HepG2 (cell line): Measurements from ENCODE around the gene RGPD5. TPM values are rescaled to one million over a fixed set of nuclear protein-coding genes. Genes with fewer than 3 reads are reported as not detected.
A peak's percentile ranks its signal among the peaks of the same experiment; 100 is the strongest.
"Not testable (repeated sequence)": the region's sequence is repeated elsewhere in the genome, so short reads cannot be mapped to it uniquely, and the experiment has no call there.

ENCODE experiments used
- ATAC-seq: fragments of 200-7000 bp; cut with Tn5 transposase; 3 replicates; pipeline ENCODE4 v1.9.1; 2020; ENCODE audit warnings: mild to moderate bottlenecking, moderate library complexity
- Bru-seq: library from RNA; stranded (reverse); fragments of 400-500 nt; gene quantifications from one replicate; lab custom pipeline; 2021; lab: Mats Ljungman, UMichigan
- BruChase-seq, 2 experiments: library from RNA; stranded (reverse); fragments of 400-500 nt; gene quantifications; one replicate each; lab custom pipeline; 2021; lab: Mats Ljungman, UMichigan
- BruUV-seq: library from RNA; stranded (reverse); fragments of 400-500 nt; replicated peaks from 2 replicates; lab custom pipeline; 2021; lab: Mats Ljungman, UMichigan
- CTCF ChIA-PET: fragments of 300-600 bp; formaldehyde crosslinking; extraction: SDS; loops from one replicate; lab custom pipeline; 2021; ENCODE audit warnings: low total read pairs, inconsistent platforms, low intra/inter-chr PET ratio; lab: Yijun Ruan, JAX
- POLR2A ChIA-PET: fragments of 350-600 bp; sonication (Branson Sonifier 250); formaldehyde crosslinking; loops from one replicate; lab custom pipeline; 2020; ENCODE audit warnings: antibody characterized with exemption, inconsistent platforms; lab: Yijun Ruan, JAX
- DNase-seq: peaks from one replicate; pipeline ENCODE4 v3.0.0-alpha.2; 2015; ENCODE audit warnings: low spot score
- FAIRE-seq: peaks from 3 replicates; lab custom pipeline; 2011; peaks lifted over from hg19 to GRCh38; lab: Jason Lieb, UNC
- H2AFZ ChIP-seq: one replicate; pipeline ENCODE4 v1.6.1; 2011; ENCODE audit warnings: low read length, inconsistent platforms
- H3K27ac ChIP-seq: fragments of 300-600 bp; 3 replicates; pipeline ENCODE4 v1.8.0; 2011; ENCODE audit warnings: mixed run types, mild to moderate bottlenecking, mixed read lengths, low read length, inconsistent platforms; ENCODE audit not compliant: insufficient read depth; ENCODE audit errors: extremely low read length
- H3K27me3 ChIP-seq, 2 experiments: fragments of 200-600 bp in 1 of 2; 2 replicates in 1 of 2; 3 replicates in 1 of 2; pipeline versions ENCODE4 v1.6.0 to v1.8.0; 2011; ENCODE audit warnings: low read length in 2 of 2, mild to moderate bottlenecking in 2 of 2, moderate library complexity in 2 of 2, inconsistent platforms in 1 of 2; ENCODE audit not compliant: insufficient read depth in 2 of 2, control insufficient read depth in 1 of 2
- H3K36me3 ChIP-seq, 2 experiments: fragments of 200-600 bp in 1 of 2; replicated peaks in 1 of 2; 2 replicates in 1 of 2; 3 replicates in 1 of 2; pipeline versions ENCODE4 v1.5.1 to v1.8.0; 2011; ENCODE audit warnings: low read length in 2 of 2, inconsistent platforms in 1 of 2; ENCODE audit not compliant: insufficient read depth in 2 of 2, control insufficient read depth in 1 of 2
- H3K4me1 ChIP-seq: 2 replicates; pipeline ENCODE4 v1.5.1; 2012; ENCODE audit warnings: low read length, inconsistent platforms; ENCODE audit not compliant: insufficient read depth
- H3K4me2 ChIP-seq: 2 replicates; pipeline ENCODE4 v1.6.0; 2011; ENCODE audit warnings: low read depth, low read length, inconsistent platforms
- H3K4me3 ChIP-seq, 3 experiments: fragments of 200-600 bp in 1 of 3; sonication (generic), shearing (Covaris generic) in 1 of 3; replicated peaks in 1 of 3; 2 replicates each; pipeline ENCODE4 v1.5.1; 2011 to 2016; ENCODE audit warnings: low read length in 3 of 3, inconsistent platforms in 2 of 3, low read depth in 2 of 3, mild to moderate bottlenecking in 2 of 3, control low read depth in 1 of 3, mixed read lengths in 1 of 3; ENCODE audit not compliant: insufficient read depth in 1 of 3
- H3K79me2 ChIP-seq: one replicate; pipeline ENCODE4 v1.6.1; 2011; ENCODE audit warnings: low read length, inconsistent platforms; ENCODE audit not compliant: insufficient read depth
- H3K9ac ChIP-seq: 2 replicates; pipeline ENCODE4 v1.6.0; 2011; ENCODE audit warnings: mild to moderate bottlenecking, low read depth, low read length, inconsistent platforms; ENCODE audit not compliant: insufficient read depth
- H3K9me3 ChIP-seq: 2 replicates; pipeline ENCODE4 v1.5.1; 2012; ENCODE audit warnings: mild to moderate bottlenecking, low read length
- H4K20me1 ChIP-seq: 2 replicates; pipeline ENCODE4 v1.6.0; 2011; ENCODE audit warnings: inconsistent platforms, mild to moderate bottlenecking, low read length, moderate library complexity; ENCODE audit not compliant: insufficient read depth
- WGBS: methylation state at CpG from one replicate; pipeline ENCODE4 v1.1.6; 2017; ENCODE audit warnings: low lambda C conversion rate; 5-methylcytosine and 5-hydroxymethylcytosine counted together
- in situ Hi-C: cut with HindIII; loops from 2 replicates; pipeline ENCODE4 v1.10.0; 2017; ENCODE audit warnings: low pct_unique_long_range_greater_than_20kb; ENCODE audit not compliant: extremely low pct_ligation_motif_present
- intact Hi-C: fragments of 100-400 bp; cut with micrococcal nuclease; formaldehyde crosslinking; loops from one replicate; pipeline ENCODE4 v1.10.0; 2022; ENCODE audit not compliant: unreplicated experiment
- long read RNA-seq, 2 experiments: library from RNA in 1 of 2; library from polyadenylated mRNA in 1 of 2; stranded (forward) in 1 of 2; unstranded in 1 of 2; transcript quantifications; one replicate each; pipeline ENCODE4 v2.0.0, GENCODE V29; 2019 to 2022
- polyA minus RNA-seq, 3 experiments: library from RNA; depleted of rRNA, polyadenylated mRNA; stranded (reverse); fragments of >200 nt; gene quantifications; 2 replicates each; pipeline ENCODE4 v1.2.3, GENCODE V29; 2011; ENCODE audit warnings: low replicate concordance in 1 of 3
- polyA plus RNA-seq, 8 experiments: library from polyadenylated mRNA; depleted of rRNA in 3 of 8; stranded (reverse) in 7 of 8; unstranded in 1 of 8; fragments of >200 nt; fragmentation: Illumina TruSeq in 4 of 8; extraction: Trizol in 4 of 8; gene quantifications; 2 replicates each; pipeline versions ENCODE4 v1.2.1 to v1.2.3, GENCODE V29; 2011 to 2016; ENCODE audit warnings: low read depth in 4 of 8, missing spikeins in 1 of 8, mixed read lengths in 1 of 8; ENCODE audit not compliant: insufficient read depth in 1 of 8
- total RNA-seq, 5 experiments: library from RNA; depleted of rRNA; stranded (reverse); fragments of >200 nt; fragmentation: Illumina TruSeq; extraction: Trizol; gene quantifications; 2 replicates each; pipeline ENCODE4 v1.2.3, GENCODE V29; 2016; ENCODE audit warnings: low read depth in 1 of 5

Gene RGPD5
- total RNA-seq (2016; rRNA removed; fragmentation: Illumina TruSeq; extraction: Trizol) = 9.4 and 16.4 TPM in 2 replicates
- total RNA-seq (2016; cell fraction: cytosol; rRNA removed; fragmentation: Illumina TruSeq; extraction: Trizol; ENCODE audit: low read depth) = 2.0 and 5.9 TPM in 2 replicates
- total RNA-seq (2016; cell fraction: insoluble cytoplasmic fraction; rRNA removed; fragmentation: Illumina TruSeq; extraction: Trizol) = 14.9 and 24.6 TPM in 2 replicates
- 1.9 and 3.4 TPM in 2 replicates for total RNA-seq (2016; cell fraction: membrane; rRNA removed; fragmentation: Illumina TruSeq; extraction: Trizol)
- 35.4 and 37.7 TPM in 2 replicates for total RNA-seq (2016; cell fraction: nucleus; rRNA removed; fragmentation: Illumina TruSeq; extraction: Trizol)
- polyA plus RNA-seq (2011; rRNA removed) = 12.0 and 13.4 TPM in 2 replicates
- polyA plus RNA-seq (2011; cell fraction: cytosol; rRNA removed) = 4.7 and 13.0 TPM in 2 replicates
- polyA plus RNA-seq (2011; cell fraction: nucleus; rRNA removed) = 22.3 and 25.1 TPM in 2 replicates
- polyA plus RNA-seq (2012) = 4.0 and 4.8 TPM in 2 replicates
- polyA plus RNA-seq (2016; cell fraction: cytosol; fragmentation: Illumina TruSeq; extraction: Trizol; ENCODE audit: low read depth) = not detected in 2 replicates
- 2.3 and 3.8 TPM in 2 replicates for polyA plus RNA-seq (2016; cell fraction: insoluble cytoplasmic fraction; fragmentation: Illumina TruSeq; extraction: Trizol; ENCODE audit: low read depth)
- 0.05 TPM in 1 of 2 replicates, not detected in the other for polyA plus RNA-seq (2016; cell fraction: membrane; fragmentation: Illumina TruSeq; extraction: Trizol; ENCODE audit: low read depth)
- polyA plus RNA-seq (2016; cell fraction: nucleus; fragmentation: Illumina TruSeq; extraction: Trizol; ENCODE audit: insufficient read depth, low read depth) = 23.4 and 31.9 TPM in 2 replicates
- 5.1 and 19.6 TPM in 2 replicates for polyA minus RNA-seq (2011; rRNA and poly(A)+ RNA removed; ENCODE audit: low replicate concordance)
- polyA minus RNA-seq (2011; cell fraction: cytosol; rRNA and poly(A)+ RNA removed) = 12.8 and 13.6 TPM in 2 replicates
- polyA minus RNA-seq (2011; cell fraction: nucleus; rRNA and poly(A)+ RNA removed) = 88.1 and 122 TPM in 2 replicates
- percentile 10 among the genes with signal in this experiment for Bru-seq, nascent RNA
- percentile 15 among the genes with signal in this experiment for BruChase-seq, experiment 1, labeled RNA remaining after a 6-hour chase
- percentile 8 among the genes with signal in this experiment for BruChase-seq, experiment 2, labeled RNA remaining after a 2-hour chase
- long read RNA-seq, experiment 1, partial matches to known transcripts = 2 of 2 reads
- long read RNA-seq, experiment 1, other reads (novel, unspliced or antisense) = 0 of 2 reads
- long read RNA-seq, experiment 2, full-length matches to known transcripts = 2 of 13 reads
- long read RNA-seq, experiment 2, partial matches to known transcripts = 3 of 13 reads
- long read RNA-seq, experiment 2, other reads (novel, unspliced or antisense) = 8 of 13 reads

DNA sequence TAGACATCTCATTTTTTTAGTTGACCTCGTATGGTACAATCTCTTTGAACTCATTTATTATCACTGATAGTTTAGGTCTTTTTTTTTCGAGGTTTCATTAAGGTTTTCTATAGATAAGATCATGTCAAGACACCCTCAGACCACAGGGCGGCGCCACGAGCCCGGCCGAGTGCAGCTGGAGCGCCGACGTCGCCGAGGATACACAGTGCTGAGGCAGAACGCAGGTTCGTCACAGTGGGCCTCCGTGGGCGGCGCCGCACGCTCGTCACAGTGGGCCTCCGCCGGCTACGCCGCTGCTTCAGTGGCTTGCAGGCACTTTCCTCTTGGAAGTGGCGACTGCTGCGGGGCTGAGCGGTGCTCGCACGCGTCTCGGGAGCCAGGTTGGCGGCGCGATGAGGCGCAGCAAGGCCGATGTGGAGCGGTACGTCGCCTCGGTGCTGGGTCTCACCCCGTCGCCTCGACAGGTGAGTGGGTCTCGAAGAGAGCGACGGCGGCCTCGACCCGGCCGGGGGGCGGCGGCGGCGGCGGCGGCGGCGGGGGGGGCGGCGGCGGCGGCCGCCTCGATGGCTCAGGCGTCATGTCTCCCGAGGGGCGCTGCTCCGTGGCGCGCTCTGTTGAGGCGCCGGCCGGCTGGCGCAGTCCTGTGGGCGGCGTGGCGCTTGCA lies at the start of gene RGPD5:
Gene RGPD5, plus strand, starts transcription at position 232 of the 664 bp plus-strand sequence. Its CDS starts 161 bp downstream, at position 393.
- FAIRE-seq, POLR2A ChIA-PET: not testable (repeated sequence)

DNA sequence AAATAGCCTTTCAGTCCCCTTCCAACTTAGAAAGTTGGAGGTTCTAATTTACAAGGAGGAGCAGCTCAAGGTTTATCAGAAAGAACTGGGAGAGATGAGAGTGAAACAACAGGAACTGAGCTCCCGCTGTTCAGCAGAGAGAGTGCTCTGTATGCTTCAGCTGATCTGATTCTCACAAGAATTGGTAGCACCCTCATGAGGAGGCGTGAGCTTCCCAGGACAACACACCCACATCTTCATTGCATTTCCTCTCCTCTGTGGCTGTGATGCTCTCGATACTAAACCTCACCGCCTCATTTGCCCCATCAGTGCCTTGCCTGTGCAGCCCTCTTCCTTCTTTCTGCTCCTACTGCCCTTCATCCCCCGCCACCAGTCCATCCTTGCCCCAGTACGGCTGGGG lies 42.5 kb upstream of the RGPD5 start:
- H3K9me3 ChIP-seq, H3K4me2 ChIP-seq, H3K27me3 ChIP-seq, H3K79me2 ChIP-seq, H3K36me3 ChIP-seq, H3K4me1 ChIP-seq, BruUV-seq, intact Hi-C loops, H3K4me3 ChIP-seq, H4K20me1 ChIP-seq, FAIRE-seq, in situ Hi-C loops, DNase-seq, H3K27ac ChIP-seq, H2AFZ ChIP-seq, CTCF ChIA-PET, H3K9ac ChIP-seq, POLR2A ChIA-PET: not testable (repeated sequence)
- no CpG with 5 or more reads among the region's 6 CpGs for WGBS
- peak; percentile 46; the same call in 1 of the 3 replicates for ATAC-seq

More for the DNA sequence above, at the start of gene RGPD5:
- H3K4me2 ChIP-seq, H3K36me3 ChIP-seq, H3K79me2 ChIP-seq, H3K4me3 ChIP-seq, CTCF ChIA-PET, BruUV-seq, DNase-seq, H3K9me3 ChIP-seq, in situ Hi-C loops, H2AFZ ChIP-seq, H3K9ac ChIP-seq, H3K4me1 ChIP-seq, H3K27ac ChIP-seq, H4K20me1 ChIP-seq, H3K27me3 ChIP-seq, intact Hi-C loops: not testable (repeated sequence)
- WGBS = no CpG with 5 or more reads among the region's 77 CpGs
- ATAC-seq = peak; percentile 92

DNA sequence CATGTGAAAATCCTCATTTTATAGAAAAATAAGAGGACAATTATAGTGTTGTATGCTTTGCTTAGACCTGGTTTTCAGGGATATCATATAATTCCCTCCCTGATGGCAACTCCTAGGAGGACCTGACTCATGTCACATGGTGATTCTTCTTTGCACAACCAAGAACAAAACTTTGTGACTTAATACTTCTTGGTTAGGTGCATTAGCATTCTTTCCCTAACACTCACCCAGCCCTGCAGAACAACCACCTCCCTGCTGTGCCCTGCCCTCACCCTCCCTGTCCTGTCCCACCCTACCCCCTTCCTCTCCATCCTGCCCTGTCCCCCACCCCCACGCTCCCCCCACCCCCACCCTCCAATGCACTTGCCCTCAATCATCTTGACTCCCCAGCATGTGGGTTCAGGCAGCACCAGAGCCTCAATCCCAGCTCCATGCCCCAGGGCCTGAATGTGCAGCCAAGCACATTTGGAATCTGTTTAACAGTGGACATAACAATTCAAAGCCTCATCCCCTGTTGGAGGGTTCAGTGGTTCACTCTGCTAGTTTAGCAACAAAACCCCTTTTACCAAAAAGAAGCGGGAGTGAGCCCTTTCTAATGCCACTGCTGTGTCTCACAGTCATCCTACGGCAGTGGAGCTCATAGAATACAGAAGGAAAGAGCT lies 36.8 kb upstream of the RGPD5 start:
- CTCF ChIA-PET, H4K20me1 ChIP-seq: not testable (repeated sequence)
- WGBS = no CpG with 5 or more reads among the region's 3 CpGs

More for the DNA sequence above, 36.8 kb upstream of the RGPD5 start:
- H3K27me3 ChIP-seq, DNase-seq, FAIRE-seq, BruUV-seq, H3K9me3 ChIP-seq, H3K9ac ChIP-seq, H3K4me2 ChIP-seq, H3K4me3 ChIP-seq, H3K27ac ChIP-seq, H3K79me2 ChIP-seq, POLR2A ChIA-PET, ATAC-seq, H3K4me1 ChIP-seq, intact Hi-C loops, H3K36me3 ChIP-seq, H2AFZ ChIP-seq, in situ Hi-C loops: not testable (repeated sequence)
